Mammary epithelial cell (primary cell): Measurements from ENCODE around the gene POTEJ.
"Not testable (repeated sequence)": the region's sequence is repeated elsewhere in the genome, so short reads cannot be mapped to it uniquely, and the experiment has no call there.

Experiments
- CTCF ChIP-seq, 2 donors: IDR thresholded peaks in 1 of 2; conservative IDR thresholded peaks in 1 of 2; 2 replicates each; pipeline ENCODE4 v1.5.1; 2011 to 2012; ENCODE audit warnings: inconsistent platforms in 2 of 2, low read length in 2 of 2, mild to moderate bottlenecking in 2 of 2, control low read depth in 1 of 2, low read depth in 1 of 2; ENCODE audit not compliant: insufficient read depth in 1 of 2; ENCODE audit errors: extremely low read depth in 1 of 2
- EZH2 ChIP-seq: IDR thresholded peaks from 2 replicates; pipeline ENCODE4 v1.6.1; 2012; ENCODE audit warnings: low read length, inconsistent platforms, borderline replicate concordance

- TF ChIP-seq CTCF (conservative IDR thresholded peaks at IDR 0.05 in 1 of 2, IDR thresholded peaks at IDR 0.05 in 1 of 2; ENCODE audit: extremely low read depth in 1 of 2, insufficient read depth in 1 of 2, low read depth in 1 of 2, low read length in 2 of 2); EZH2: not testable (repeated sequence)
Observed at GRCh38 chr2:130703250-130703649, 92.0 kb downstream of the POTEJ start.
